H1 (cell line): ENCODE results near the gene PSMD6. TPM values are rescaled to one million over a fixed set of nuclear protein-coding genes. Genes with fewer than 3 reads are reported as not detected.

Experiments
- CTCF ChIA-PET: fragments of 300-600 bp; sonication (Branson Sonifier 250); formaldehyde crosslinking; loops from one replicate; lab custom pipeline; 2021; ENCODE audit not compliant: partially characterized antibody; lab: Charles Lee
- POLR2A ChIA-PET: fragments of 300-600 bp; sonication (Branson Sonifier 250); formaldehyde crosslinking; loops from one replicate; lab custom pipeline; 2021; ENCODE audit warnings: inconsistent platforms; ENCODE audit not compliant: partially characterized antibody; lab: Charles Lee
- DNase-seq, 2 experiments: peaks; one replicate each; pipeline versions ENCODE4 v3.0.0 to v3.0.0-alpha.2; 2010 to 2022; ENCODE audit warnings: low spot score in 2 of 2, low read depth in 1 of 2, mixed read lengths in 1 of 2
- FAIRE-seq: peaks from 2 replicates; lab custom pipeline; 2011; peaks lifted over from hg19 to GRCh38; lab: Jason Lieb, UNC
- H2AFZ ChIP-seq: 2 replicates; pipeline ENCODE4 v1.8.1; 2012; ENCODE audit warnings: low read length, inconsistent platforms
- H2AK5ac ChIP-seq: 2 replicates; pipeline ENCODE4 v1.6.1; 2013; ENCODE audit warnings: low read depth, low read length
- H2BK120ac ChIP-seq: replicated peaks from 2 replicates; pipeline ENCODE3; 2013; ENCODE audit warnings: low read depth, low read length, inconsistent platforms
- H2BK12ac ChIP-seq: 2 replicates; pipeline ENCODE4 v1.6.1; 2013; ENCODE audit warnings: low read depth, low read length
- H2BK15ac ChIP-seq: 2 replicates; pipeline ENCODE4 v1.6.1; 2013; ENCODE audit warnings: low read length
- H2BK20ac ChIP-seq: 2 replicates; pipeline ENCODE4 v1.6.1; 2013; ENCODE audit warnings: low read length
- H2BK5ac ChIP-seq: 2 replicates; pipeline ENCODE4 v1.6.1; 2013; ENCODE audit warnings: low read depth, low read length
- H3K14ac ChIP-seq: 2 replicates; pipeline ENCODE4 v1.6.1; 2013; ENCODE audit warnings: inconsistent platforms; ENCODE audit not compliant: insufficient read length
- H3K18ac ChIP-seq: 2 replicates; pipeline ENCODE4 v1.6.1; 2013; ENCODE audit warnings: low read length; ENCODE audit errors: extremely low read depth
- H3K23ac ChIP-seq: 2 replicates; pipeline ENCODE4 v1.6.1; 2013; ENCODE audit warnings: inconsistent platforms; ENCODE audit not compliant: insufficient read length
- H3K23me2 ChIP-seq: 2 replicates; pipeline ENCODE4 v1.6.1; 2013; ENCODE audit warnings: low read depth, low read length
- H3K27ac ChIP-seq: 2 replicates; pipeline ENCODE4 v1.6.1; 2011; ENCODE audit warnings: low read depth, low read length, inconsistent platforms
- H3K27me3 ChIP-seq, 4 experiments: replicated peaks in 1 of 4; 1 replicate in 1 of 4; 2 replicates in 3 of 4; pipeline versions ENCODE4 v1.6.1 to v1.8.1; 2011 to 2013; ENCODE audit warnings: low read length in 3 of 4, mild to moderate bottlenecking in 3 of 4, inconsistent platforms in 2 of 4, mixed read lengths in 2 of 4, moderate library complexity in 1 of 4; ENCODE audit not compliant: control insufficient read depth in 3 of 4, insufficient read depth in 3 of 4; ENCODE audit errors: extremely low read depth in 1 of 4
- H3K36me3 ChIP-seq, 4 experiments: 2 replicates each; pipeline versions ENCODE4 v1.6.1 to v1.8.1; 2011 to 2013; ENCODE audit warnings: mild to moderate bottlenecking in 4 of 4, low read length in 3 of 4, moderate library complexity in 2 of 4, control low read depth in 1 of 4, inconsistent platforms in 1 of 4; ENCODE audit not compliant: insufficient read depth in 4 of 4, control insufficient read depth in 2 of 4
- H3K4ac ChIP-seq: replicated peaks from 2 replicates; pipeline ENCODE3; 2013; ENCODE audit warnings: low read length, low read depth, mixed read lengths, inconsistent platforms; ENCODE audit not compliant: insufficient read length
- H3K4me1 ChIP-seq, 4 experiments: replicated peaks in 1 of 4; 1 replicate in 1 of 4; 2 replicates in 3 of 4; pipeline versions ENCODE4 v1.6.1 to v1.8.1; 2011 to 2013; ENCODE audit warnings: low read length in 3 of 4, inconsistent platforms in 2 of 4, mixed read lengths in 1 of 4; ENCODE audit not compliant: insufficient read depth in 4 of 4, control insufficient read depth in 3 of 4
- H3K4me2 ChIP-seq, 2 experiments: 2 replicates each; pipeline versions ENCODE4 v1.6.1 to v1.8.1; 2011 to 2013; ENCODE audit warnings: low read depth in 2 of 2, low read length in 2 of 2, control low read depth in 1 of 2, inconsistent platforms in 1 of 2, mild to moderate bottlenecking in 1 of 2; ENCODE audit not compliant: insufficient read depth in 1 of 2
- H3K4me3 ChIP-seq, 4 experiments: fragments of 200-600, 300-600 bp in 1 of 4; sonication (generic), shearing (Covaris generic), sonication (Bioruptor Twin) in 1 of 4; 2 replicates each; pipeline versions ENCODE4 v1.5.1 to v1.8.1; 2011 to 2016; ENCODE audit warnings: low read length in 4 of 4, low read depth in 3 of 4, control low read depth in 2 of 4, inconsistent platforms in 2 of 4, mild to moderate bottlenecking in 2 of 4, mixed read lengths in 1 of 4, moderate library complexity in 1 of 4; ENCODE audit not compliant: insufficient read depth in 2 of 4; ENCODE audit errors: extremely low read depth in 1 of 4
- H3K56ac ChIP-seq: replicated peaks from 2 replicates; pipeline ENCODE3; 2013; ENCODE audit warnings: low read depth, mild to moderate bottlenecking, mixed read lengths, low read length, inconsistent platforms; ENCODE audit not compliant: insufficient read length
- H3K79me1 ChIP-seq: 2 replicates; pipeline ENCODE4 v1.6.1; 2013; ENCODE audit warnings: low read depth, low read length, control low read depth
- H3K79me2 ChIP-seq, 2 experiments: 2 replicates each; pipeline versions ENCODE4 v1.6.1 to v1.8.1; 2012 to 2013; ENCODE audit warnings: low read length in 2 of 2, mild to moderate bottlenecking in 2 of 2, inconsistent platforms in 1 of 2; ENCODE audit not compliant: insufficient read depth in 2 of 2, control insufficient read depth in 1 of 2
- H3K9ac ChIP-seq, 4 experiments: replicated peaks in 1 of 4; 1 replicate in 1 of 4; 2 replicates in 3 of 4; pipeline versions ENCODE4 v1.6.1 to v1.8.1; 2011 to 2013; ENCODE audit warnings: low read depth in 3 of 4, low read length in 3 of 4, control low read depth in 2 of 4, mild to moderate bottlenecking in 2 of 4, moderate library complexity in 2 of 4, inconsistent platforms in 1 of 4; ENCODE audit errors: extremely low read depth in 1 of 4
- H3K9me3 ChIP-seq, 2 experiments: 2 replicates each; pipeline versions ENCODE4 v1.6.1 to v1.8.1; 2012 to 2013; ENCODE audit warnings: mild to moderate bottlenecking in 2 of 2, moderate library complexity in 2 of 2, control low read depth in 1 of 2, inconsistent platforms in 1 of 2, low read depth in 1 of 2, low read length in 1 of 2, mixed read lengths in 1 of 2; ENCODE audit not compliant: insufficient read depth in 2 of 2
- H4K20me1 ChIP-seq, 2 experiments: replicated peaks in 1 of 2; 2 replicates each; pipeline versions ENCODE3 to v1.8.1; 2011 to 2013; ENCODE audit warnings: inconsistent platforms in 2 of 2, low read length in 2 of 2, mild to moderate bottlenecking in 1 of 2; ENCODE audit not compliant: insufficient read depth in 2 of 2, control insufficient read depth in 1 of 2
- H4K5ac ChIP-seq: 2 replicates; pipeline ENCODE4 v1.6.1; 2013; ENCODE audit warnings: low read length, low read depth, mixed read lengths, inconsistent platforms; ENCODE audit not compliant: insufficient read length
- H4K8ac ChIP-seq: 2 replicates; pipeline ENCODE4 v1.8.0; 2013; ENCODE audit warnings: mild to moderate bottlenecking, moderate library complexity, low read length, inconsistent platforms; ENCODE audit not compliant: insufficient read depth; ENCODE audit errors: extremely low read depth
- H4K91ac ChIP-seq: replicated peaks from 2 replicates; pipeline ENCODE3; 2013; ENCODE audit warnings: low read length, mixed read lengths, inconsistent platforms; ENCODE audit not compliant: insufficient read length
- CREB1 ChIP-seq: IDR thresholded peaks from 2 replicates; pipeline ENCODE4 v1.6.1; 2012; ENCODE audit warnings: inconsistent platforms
- EGR1 ChIP-seq: IDR thresholded peaks from 2 replicates; pipeline ENCODE4 v1.6.1; 2011; ENCODE audit warnings: low read depth, low read length, borderline replicate concordance
- POLR2AphosphoS5 ChIP-seq: IDR thresholded peaks from 2 replicates; pipeline ENCODE4 v1.6.1; 2011; ENCODE audit warnings: low read depth, low read length
- SIX5 ChIP-seq: IDR thresholded peaks from 2 replicates; pipeline ENCODE4 v1.6.1; 2011; ENCODE audit warnings: mild to moderate bottlenecking, low read depth, low read length
- SRF ChIP-seq: IDR thresholded peaks from 2 replicates; pipeline ENCODE4 v1.6.1; 2011; ENCODE audit warnings: mild to moderate bottlenecking, low read depth, low read length, moderate library complexity
- TEAD4 ChIP-seq: IDR thresholded peaks from 2 replicates; pipeline ENCODE4 v1.6.1; 2012; ENCODE audit warnings: low read depth, low read length, inconsistent platforms, mixed read lengths
- WGBS, 2 experiments: shearing (Covaris generic) in 1 of 2; methylation state at CpG; one replicate each; pipeline versions ENCODE4 v1.1.6 to v1.1.7; 2013 to 2015; ENCODE audit warnings: low lambda C conversion rate in 2 of 2, mixed read lengths in 2 of 2, inconsistent platforms in 1 of 2, low coverage in 1 of 2, missing lambda C conversion rate in 1 of 2; ENCODE audit not compliant: insufficient replicate concordance in 2 of 2, insufficient coverage in 1 of 2, insufficient read length in 1 of 2; ENCODE audit errors: extremely low coverage in 1 of 2, missing lambda C conversion rate in 1 of 2; 5-methylcytosine and 5-hydroxymethylcytosine counted together
- polyA plus RNA-seq, 7 experiments: library from polyadenylated mRNA; depleted of rRNA in 3 of 7; stranded (reverse) in 5 of 7; unstranded in 2 of 7; fragments of >200 nt in 5 of 7; fragments of 200-250 nt in 2 of 7; gene quantifications; 1 replicate in 5 of 7; 2 replicates in 1 of 7; 4 replicates in 1 of 7; pipeline versions ENCODE4 v1.2.1 to v1.2.3, GENCODE V29; 2011 to 2013; ENCODE audit warnings: missing spikeins in 2 of 7, mixed read lengths in 2 of 7
- total RNA-seq: library from RNA; stranded (reverse); fragmentation: NEBNext Ultra II Directional; extraction: Animal tissue kit (Norgen Biotek cat#: 25700); gene quantifications from 2 replicates; pipeline ENCODE4 v1.2.1, GENCODE V29; 2021

PSMD6 gene
- total and polyA plus RNA-seq, 2 of the 8 experiments (the other 6 are each of a cell fraction or from before 2014, with no cell fraction given): 43.7 to 104 TPM

GRCh38 chr3:64027658-64028057, 4.4 kb upstream of the PSMD6 start:
- FAIRE-seq: no peak
- H3K23me2 ChIP-seq: peaks cover under 1% of the 10 kb centered on the region; the same call in 1 of the 2 replicates
- no peak overlapping the region for H2BK15ac ChIP-seq
- H3K56ac ChIP-seq: no peak overlapping the region
- no peak overlapping the region for H2BK120ac ChIP-seq
- H2AFZ ChIP-seq: no peak overlapping the region
- no peak overlapping the region for H4K91ac ChIP-seq
- peaks cover under 1 to 3% of the 10 kb centered on the region in 2 experiments; a peak in 3 of 4 replicates for H3K79me2 ChIP-seq
- H3K27me3 ChIP-seq: no peaks in the 10 kb centered on the region
- no peaks in the 10 kb centered on the region for H3K36me3 ChIP-seq
- no peaks in the 10 kb centered on the region for H3K9me3 ChIP-seq
- no peaks in the 10 kb centered on the region for H3K79me1 ChIP-seq
- H3K27ac ChIP-seq: no peak overlapping the region
- no peak overlapping the region for H4K5ac ChIP-seq
- CTCF ChIA-PET: interaction anchor here (0.9 to 6.3 kb wide), 6 partner anchors 22 to 456 kb away, joined by 3 to 51 read pairs (median 4); no protein-coding TSS in a partner anchor
- no peak overlapping the region for H3K4me3 ChIP-seq
- POLR2A ChIA-PET: no interaction called here
- H4K8ac ChIP-seq: no peak overlapping the region
- H3K18ac ChIP-seq: no peak overlapping the region
- no peak overlapping the region for H3K4me2 ChIP-seq
- DNase-seq: no peak
- no peak overlapping the region for H2AK5ac ChIP-seq
- no peak overlapping the region for H3K23ac ChIP-seq
- no peak overlapping the region for H3K9ac ChIP-seq
- no peak overlapping the region for H2BK5ac ChIP-seq
- no peak overlapping the region for H3K4ac ChIP-seq
- H2BK20ac ChIP-seq: no peak overlapping the region
- no peaks in the 10 kb centered on the region for H4K20me1 ChIP-seq
- H3K14ac ChIP-seq: no peak overlapping the region
- peaks cover 0 to 7% (median 3%) of the 10 kb centered on the region in 4 experiments; a peak in 5 of 7 replicates for H3K4me1 ChIP-seq
- WGBS, 2 experiments: 95% methylated on average over 8 of the region's 8 CpGs; no CpG with 5 or more reads in 1 of the 2 experiments
- H2BK12ac ChIP-seq: no peak overlapping the region
- no peak for TF ChIP-seq TEAD4
- TF ChIP-seq SRF: no peak
- TF ChIP-seq CREB1: no peak
- TF ChIP-seq SIX5: no peak
- no peak for TF ChIP-seq EGR1
- no peak for TF ChIP-seq POLR2AphosphoS5
